Bone marrow (tissue), 2 donors: ENCODE measurements around the gene PCBD2.
"Not testable (repeated sequence)": the region's sequence is repeated elsewhere in the genome, so short reads cannot be mapped to it uniquely, and the experiment has no call there.

Experiments
- DNase-seq, 2 donors: peaks; one replicate each; lab custom pipeline; 2025; lab: John Stamatoyannopoulos, UW

The PCBD2 gene

GRCh38 chr5:134906811-134907210 is 1.9 kb downstream of the PCBD2 start:
- no peak for DNase-seq

- not testable (repeated sequence) for DNase-seq
Measured at GRCh38 chr5:134910752-134911151, 5.8 kb downstream of the PCBD2 start.

- no peak for DNase-seq
Measured at GRCh38 chr5:134911285-134912206, 6.6 kb downstream of the PCBD2 start.

- no peak for DNase-seq
Measured at GRCh38 chr5:134913254-134913653, 8.3 kb downstream of the PCBD2 start.

GRCh38 chr5:134913795-134914194 is 8.9 kb downstream of the PCBD2 start:
- DNase-seq: no peak

- no peak for DNase-seq
Measured at GRCh38 chr5:134917070-134917815, 12.3 kb downstream of the PCBD2 start.

- no peak for DNase-seq
Measured at GRCh38 chr5:134918861-134919260, 13.9 kb downstream of the PCBD2 start.

GRCh38 chr5:134920848-134921575 is 16.1 kb downstream of the PCBD2 start:
- DNase-seq: no peak

GRCh38 chr5:134932508-134932907 is 27.6 kb downstream of the PCBD2 start:
- DNase-seq: no peak

- no peak for DNase-seq
Measured at GRCh38 chr5:134934202-134934601, 29.3 kb downstream of the PCBD2 start.

- no peak for DNase-seq
Measured at GRCh38 chr5:134935711-134936602, 31.0 kb downstream of the PCBD2 start.

GRCh38 chr5:134937526-134937925 is 32.6 kb downstream of the PCBD2 start:
- no peak for DNase-seq

GRCh38 chr5:134938030-134938429 is 33.1 kb downstream of the PCBD2 start:
- no peak for DNase-seq

GRCh38 chr5:134939500-134939899 is 34.6 kb downstream of the PCBD2 start:
- no peak for DNase-seq

GRCh38 chr5:134943547-134943946 is 38.6 kb downstream of the PCBD2 start:
- DNase-seq: no peak

GRCh38 chr5:134944630-134945029 is 39.7 kb downstream of the PCBD2 start:
- DNase-seq: no peak

- DNase-seq: no peak
Measured at GRCh38 chr5:134945041-134945440, 40.1 kb downstream of the PCBD2 start.

- DNase-seq: no peak
Measured at GRCh38 chr5:134948911-134949310, 44.0 kb downstream of the PCBD2 start.

GRCh38 chr5:134949316-134949715 is 44.4 kb downstream of the PCBD2 start:
- DNase-seq: no peak

- DNase-seq: no peak
Measured at GRCh38 chr5:134957920-134958608, 53.1 kb downstream of the PCBD2 start.

GRCh38 chr5:134958755-134959154 is 53.8 kb downstream of the PCBD2 start:
- no peak for DNase-seq
